ENCODE measurements around the gene IPCEF1. TPM values are rescaled to one million over a fixed set of nuclear protein-coding genes. Genes with fewer than 3 reads are reported as not detected.

IPCEF1 gene
- total and polyA plus RNA-seq, 3 donors from 2014 or later: 3.6 to 4.8 (median 4.2) TPM

DNA sequence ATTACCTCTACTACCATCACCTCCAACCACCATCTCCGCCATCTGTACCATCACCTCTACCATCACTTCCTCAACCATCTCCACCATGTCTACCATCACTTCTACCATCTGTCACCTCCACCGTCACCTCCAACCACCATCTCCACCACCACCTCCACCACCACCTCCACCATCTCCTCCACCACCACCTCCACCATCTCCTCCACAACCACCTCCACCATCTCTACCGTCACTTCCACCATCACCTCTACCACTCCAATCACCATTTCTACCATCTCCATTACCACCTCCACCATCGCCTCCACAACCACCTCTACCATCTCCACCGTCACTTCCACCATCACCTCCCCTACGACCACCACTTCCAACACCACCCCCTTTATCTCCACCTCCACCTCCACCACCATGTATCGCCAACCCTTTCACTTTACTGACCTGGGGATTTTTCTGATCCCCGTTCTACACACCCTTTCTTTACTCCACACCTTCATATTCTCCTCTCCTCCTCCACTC is 2.3 kb downstream of the IPCEF1 start:
- no peak for DNase-seq
- no peaks in the 10 kb centered on the region for H3K27me3 ChIP-seq
- 88 to 94% methylated on average over 8 of the region's 8 CpGs for WGBS, 2 donors
- no peaks in the 10 kb centered on the region for H3K4me1 ChIP-seq
- H3K36me3 ChIP-seq (ENCODE audit: low read depth, missing control alignments): no peaks in the 10 kb centered on the region
- no peak overlapping the region for H3K27ac ChIP-seq
- TF ChIP-seq POLR2A (IDR thresholded peaks at IDR 0.05): no peak
- no peak for TF ChIP-seq CTCF (IDR thresholded peaks at IDR 0.05)
- intact Hi-C loops (cut with DNase I; ENCODE audit: low total_unique reads): no loop called here
- H3K9me3 ChIP-seq: no peaks in the 10 kb centered on the region
- H3K4me3 ChIP-seq: no peak overlapping the region

GRCh38 chr6:154353626-154354025 is 3.0 kb downstream of the IPCEF1 start:
- intact Hi-C loops (cut with DNase I; ENCODE audit: low total_unique reads): no loop called here
- TF ChIP-seq POLR2A (IDR thresholded peaks at IDR 0.05) (no peak), CTCF (IDR thresholded peaks at IDR 0.05) (no peak)
- Histone ChIP-seq H3K27me3 (no peaks in the 10 kb centered on the region), H3K4me1 (no peaks in the 10 kb centered on the region), H3K27ac (no peak overlapping the region), H3K36me3 (ENCODE audit: low read depth, missing control alignments) (no peaks in the 10 kb centered on the region), H3K9me3 (no peaks in the 10 kb centered on the region), H3K4me3 (no peak overlapping the region)
- WGBS, 2 donors: 88 to 91% methylated on average over 1 of the region's 1 CpG
- no peak for DNase-seq

- Histone ChIP-seq H3K27me3 (no peaks in the 10 kb centered on the region), H3K4me3 (no peak overlapping the region), H3K9me3 (no peaks in the 10 kb centered on the region), H3K36me3 (ENCODE audit: low read depth, missing control alignments) (no peaks in the 10 kb centered on the region), H3K27ac (no peak overlapping the region), H3K4me1 (no peaks in the 10 kb centered on the region)
- DNase-seq: no peak
- TF ChIP-seq CTCF (IDR thresholded peaks at IDR 0.05): no peak
- TF ChIP-seq POLR2A (IDR thresholded peaks at IDR 0.05): no peak
- 93% methylated on average over 15 of the region's 15 CpGs for WGBS, 2 donors
- intact Hi-C loops (cut with DNase I; ENCODE audit: low total_unique reads): no loop called here
These were observed 3.6 kb downstream of the IPCEF1 start for GRCh38 chr6:154352898-154353585.

DNA sequence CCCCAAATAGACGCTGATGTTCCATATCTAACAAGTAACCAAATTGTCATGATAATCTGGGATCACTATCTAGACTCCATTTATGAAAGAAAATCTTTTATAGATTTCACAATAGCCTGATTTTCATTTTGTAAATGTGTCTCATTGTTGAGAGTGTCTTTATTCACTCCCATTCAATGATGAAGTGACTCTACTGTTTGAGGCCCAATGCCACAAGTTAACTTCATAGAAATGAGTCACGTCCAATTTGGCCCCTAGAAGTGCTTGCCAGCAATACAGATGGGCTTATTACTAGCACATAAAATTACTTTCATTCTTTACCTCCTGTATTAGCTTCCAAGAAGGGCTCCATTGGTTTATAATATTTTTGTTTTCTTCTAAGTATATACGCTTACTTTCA is 6.3 kb downstream of the IPCEF1 start:
- no peak for TF ChIP-seq CTCF (IDR thresholded peaks at IDR 0.05)
- TF ChIP-seq POLR2A (IDR thresholded peaks at IDR 0.05): no peak
- 79 to 85% methylated on average over 3 of the region's 3 CpGs for WGBS, 2 donors
- DNase-seq: no peak
- Histone ChIP-seq H3K4me1 (no peaks in the 10 kb centered on the region), H3K27me3 (no peaks in the 10 kb centered on the region), H3K4me3 (no peak overlapping the region), H3K9me3 (no peaks in the 10 kb centered on the region), H3K36me3 (ENCODE audit: low read depth, missing control alignments) (no peaks in the 10 kb centered on the region), H3K27ac (no peak overlapping the region)
- intact Hi-C loops (cut with DNase I; ENCODE audit: low total_unique reads): no loop called here

DNA sequence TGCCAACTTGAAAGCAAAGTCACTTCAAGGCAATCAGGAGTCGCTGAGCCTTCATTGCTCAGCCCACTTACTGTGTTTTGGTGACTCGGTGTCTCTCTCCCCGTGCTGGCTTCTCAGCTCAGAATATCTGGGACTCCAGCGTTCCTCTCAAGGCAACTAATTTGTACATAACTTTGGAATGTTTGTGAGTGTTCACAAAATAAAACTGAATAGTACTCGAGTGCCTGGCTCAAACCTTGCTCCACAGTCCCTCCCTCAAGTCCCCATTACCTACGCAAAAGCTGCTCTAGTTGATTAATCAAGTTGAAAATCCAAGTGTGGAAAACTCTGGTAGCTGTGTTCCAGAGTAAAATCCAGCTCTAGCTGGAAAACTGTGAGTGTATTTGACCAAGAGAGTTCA is 8.6 kb downstream of the IPCEF1 start:
- WGBS, 2 donors: 76 to 85% methylated on average over 6 of the region's 6 CpGs
- no peaks in the 10 kb centered on the region for H3K27me3 ChIP-seq
- H3K9me3 ChIP-seq: no peaks in the 10 kb centered on the region
- H3K4me3 ChIP-seq: no peak overlapping the region
- H3K27ac ChIP-seq: peak overlapping the region; percentile 19 to 59
- no peak for DNase-seq
- TF ChIP-seq CTCF (IDR thresholded peaks at IDR 0.05) (no peak), POLR2A (IDR thresholded peaks at IDR 0.05) (no peak)
- intact Hi-C loops (cut with DNase I; ENCODE audit: low total_unique reads): no loop called here
- H3K36me3 ChIP-seq (ENCODE audit: low read depth, missing control alignments): no peaks in the 10 kb centered on the region
- H3K4me1 ChIP-seq: no peaks in the 10 kb centered on the region

All from testis (tissue), 3 donors.